Measurements from ENCODE around the gene NKD1.

- TF ChIP-seq SP1 (IDR thresholded peaks at IDR 0.05; ENCODE audit: low read depth, low read length) (no peak), EP300 (IDR thresholded peaks at IDR 0.05; ENCODE audit: borderline replicate concordance in 1 of 2, low read depth in 2 of 2, low read length in 2 of 2) (no peak)
- TF ChIP-seq, protein P1, sequence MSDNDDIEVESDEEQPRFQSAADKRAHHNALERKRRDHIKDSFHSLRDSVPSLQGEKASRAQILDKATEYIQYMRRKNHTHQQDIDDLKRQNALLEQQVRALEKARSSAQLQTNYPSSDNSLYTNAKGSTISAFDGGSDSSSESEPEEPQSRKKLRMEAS (IDR thresholded peaks at IDR 0.05): no peak
- TF ChIP-seq, protein P2, sequence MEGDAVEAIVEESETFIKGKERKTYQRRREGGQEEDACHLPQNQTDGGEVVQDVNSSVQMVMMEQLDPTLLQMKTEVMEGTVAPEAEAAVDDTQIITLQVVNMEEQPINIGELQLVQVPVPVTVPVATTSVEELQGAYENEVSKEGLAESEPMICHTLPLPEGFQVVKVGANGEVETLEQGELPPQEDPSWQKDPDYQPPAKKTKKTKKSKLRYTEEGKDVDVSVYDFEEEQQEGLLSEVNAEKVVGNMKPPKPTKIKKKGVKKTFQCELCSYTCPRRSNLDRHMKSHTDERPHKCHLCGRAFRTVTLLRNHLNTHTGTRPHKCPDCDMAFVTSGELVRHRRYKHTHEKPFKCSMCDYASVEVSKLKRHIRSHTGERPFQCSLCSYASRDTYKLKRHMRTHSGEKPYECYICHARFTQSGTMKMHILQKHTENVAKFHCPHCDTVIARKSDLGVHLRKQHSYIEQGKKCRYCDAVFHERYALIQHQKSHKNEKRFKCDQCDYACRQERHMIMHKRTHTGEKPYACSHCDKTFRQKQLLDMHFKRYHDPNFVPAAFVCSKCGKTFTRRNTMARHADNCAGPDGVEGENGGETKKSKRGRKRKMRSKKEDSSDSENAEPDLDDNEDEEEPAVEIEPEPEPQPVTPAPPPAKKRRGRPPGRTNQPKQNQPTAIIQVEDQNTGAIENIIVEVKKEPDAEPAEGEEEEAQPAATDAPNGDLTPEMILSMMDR (IDR thresholded peaks at IDR 0.05; ENCODE audit: control extremely low read depth in 1 of 3, insufficient read depth in 1 of 3, low read depth in 1 of 3, low read length in 3 of 3): no peak
Measured at GRCh38 chr16:50629334-50629733, 81.1 kb downstream of the NKD1 start.

Measured in H1 (cell line).